DND-41 (cell line): ENCODE measurements around the gene SPATA25.

Source experiments
- ATAC-seq: fragments of 200-7000 bp; cut with Tn5 transposase; 3 replicates; pipeline ENCODE4 v1.9.1; 2021; ENCODE audit warnings: low read depth; ENCODE audit not compliant: insufficient read depth
- DNase-seq: peaks from one replicate; pipeline ENCODE4 v3.0.0-alpha.2; 2020
- H2AFZ ChIP-seq: 2 replicates; pipeline ENCODE4 v1.6.0; 2012; ENCODE audit warnings: low read depth, low read length
- H3K27ac ChIP-seq: 2 replicates; pipeline ENCODE4 v1.5.1; 2012; ENCODE audit warnings: low read length, inconsistent platforms
- H3K27me3 ChIP-seq: fragments of 200-600 bp; sonication (generic); 2 replicates; pipeline ENCODE4 v1.6.0; 2012; ENCODE audit warnings: low read length, mild to moderate bottlenecking, inconsistent platforms; ENCODE audit not compliant: insufficient read depth, poor library complexity
- H3K36me3 ChIP-seq: 2 replicates; pipeline ENCODE4 v1.5.1; 2012; ENCODE audit warnings: low read length, inconsistent platforms; ENCODE audit not compliant: insufficient read depth
- H3K4me1 ChIP-seq: 2 replicates; pipeline ENCODE4 v1.5.1; 2012; ENCODE audit warnings: mild to moderate bottlenecking, low read length; ENCODE audit not compliant: insufficient read depth
- H3K4me2 ChIP-seq: 2 replicates; pipeline ENCODE4 v1.6.0; 2012; ENCODE audit warnings: mild to moderate bottlenecking, moderate library complexity, low read length, inconsistent platforms; ENCODE audit not compliant: insufficient read depth
- H3K4me3 ChIP-seq, 2 experiments: fragments of 200-600 bp in 1 of 2; shearing (Covaris generic) in 1 of 2; 2 replicates each; pipeline ENCODE4 v1.5.1; 2012 to 2016; ENCODE audit warnings: inconsistent platforms in 2 of 2, low read length in 2 of 2, mild to moderate bottlenecking in 2 of 2, low read depth in 1 of 2, moderate library complexity in 1 of 2
- H3K79me2 ChIP-seq: 2 replicates; pipeline ENCODE4 v1.6.0; 2012; ENCODE audit warnings: low read length, inconsistent platforms; ENCODE audit not compliant: insufficient read depth
- H3K9ac ChIP-seq: 2 replicates; pipeline ENCODE4 v1.6.0; 2012; ENCODE audit warnings: low read depth, mild to moderate bottlenecking, inconsistent platforms, low read length, moderate library complexity
- H3K9me3 ChIP-seq: 2 replicates; pipeline ENCODE4 v1.5.1; 2012; ENCODE audit warnings: low read length, moderate library complexity, mild to moderate bottlenecking, inconsistent platforms; ENCODE audit not compliant: insufficient read depth, severe bottlenecking
- H4K20me1 ChIP-seq: 2 replicates; pipeline ENCODE4 v1.6.0; 2012; ENCODE audit warnings: low read length; ENCODE audit not compliant: insufficient read depth
- EZH2 ChIP-seq: IDR thresholded peaks from 3 replicates; pipeline ENCODE4 v1.6.1; 2012; ENCODE audit warnings: borderline replicate concordance, low read depth, mild to moderate bottlenecking, moderate library complexity, low read length, inconsistent platforms; ENCODE audit not compliant: severe bottlenecking
- TF ChIP-seq, protein P1 (sequence below): IDR thresholded peaks from 2 replicates; pipeline ENCODE4 v1.5.1; 2012; ENCODE audit warnings: borderline replicate concordance, low read length, moderate library complexity, mild to moderate bottlenecking; ENCODE audit not compliant: poor library complexity, severe bottlenecking; ENCODE audit errors: extremely low read depth

SPATA25 gene

GRCh38 chr20:45857882-45858216, 29.6 kb downstream of the SPATA25 start:
- Histone ChIP-seq H3K27ac (peak overlapping the region; percentile 82), H3K4me2 (peak overlapping the region; percentile 80), H4K20me1 (no peaks in the 10 kb centered on the region), H3K27me3 (no peaks in the 10 kb centered on the region), H3K4me1 (peaks cover 47% of the 10 kb centered on the region), H3K79me2 (peaks cover 46% of the 10 kb centered on the region), H3K36me3 (peaks cover 16% of the 10 kb centered on the region), H3K9me3 (no peaks in the 10 kb centered on the region), H3K9ac (peak overlapping the region; percentile 91), H3K4me3 (peak overlapping the region; percentile 93 to 94), H2AFZ (peak overlapping the region; percentile 87)
- TF ChIP-seq, protein P1, sequence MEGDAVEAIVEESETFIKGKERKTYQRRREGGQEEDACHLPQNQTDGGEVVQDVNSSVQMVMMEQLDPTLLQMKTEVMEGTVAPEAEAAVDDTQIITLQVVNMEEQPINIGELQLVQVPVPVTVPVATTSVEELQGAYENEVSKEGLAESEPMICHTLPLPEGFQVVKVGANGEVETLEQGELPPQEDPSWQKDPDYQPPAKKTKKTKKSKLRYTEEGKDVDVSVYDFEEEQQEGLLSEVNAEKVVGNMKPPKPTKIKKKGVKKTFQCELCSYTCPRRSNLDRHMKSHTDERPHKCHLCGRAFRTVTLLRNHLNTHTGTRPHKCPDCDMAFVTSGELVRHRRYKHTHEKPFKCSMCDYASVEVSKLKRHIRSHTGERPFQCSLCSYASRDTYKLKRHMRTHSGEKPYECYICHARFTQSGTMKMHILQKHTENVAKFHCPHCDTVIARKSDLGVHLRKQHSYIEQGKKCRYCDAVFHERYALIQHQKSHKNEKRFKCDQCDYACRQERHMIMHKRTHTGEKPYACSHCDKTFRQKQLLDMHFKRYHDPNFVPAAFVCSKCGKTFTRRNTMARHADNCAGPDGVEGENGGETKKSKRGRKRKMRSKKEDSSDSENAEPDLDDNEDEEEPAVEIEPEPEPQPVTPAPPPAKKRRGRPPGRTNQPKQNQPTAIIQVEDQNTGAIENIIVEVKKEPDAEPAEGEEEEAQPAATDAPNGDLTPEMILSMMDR = no peak
- TF ChIP-seq EZH2 = no peak
- ATAC-seq (peak; percentile 2; the same call in 2 of the 3 replicates), DNase-seq (no peak)

DNA sequence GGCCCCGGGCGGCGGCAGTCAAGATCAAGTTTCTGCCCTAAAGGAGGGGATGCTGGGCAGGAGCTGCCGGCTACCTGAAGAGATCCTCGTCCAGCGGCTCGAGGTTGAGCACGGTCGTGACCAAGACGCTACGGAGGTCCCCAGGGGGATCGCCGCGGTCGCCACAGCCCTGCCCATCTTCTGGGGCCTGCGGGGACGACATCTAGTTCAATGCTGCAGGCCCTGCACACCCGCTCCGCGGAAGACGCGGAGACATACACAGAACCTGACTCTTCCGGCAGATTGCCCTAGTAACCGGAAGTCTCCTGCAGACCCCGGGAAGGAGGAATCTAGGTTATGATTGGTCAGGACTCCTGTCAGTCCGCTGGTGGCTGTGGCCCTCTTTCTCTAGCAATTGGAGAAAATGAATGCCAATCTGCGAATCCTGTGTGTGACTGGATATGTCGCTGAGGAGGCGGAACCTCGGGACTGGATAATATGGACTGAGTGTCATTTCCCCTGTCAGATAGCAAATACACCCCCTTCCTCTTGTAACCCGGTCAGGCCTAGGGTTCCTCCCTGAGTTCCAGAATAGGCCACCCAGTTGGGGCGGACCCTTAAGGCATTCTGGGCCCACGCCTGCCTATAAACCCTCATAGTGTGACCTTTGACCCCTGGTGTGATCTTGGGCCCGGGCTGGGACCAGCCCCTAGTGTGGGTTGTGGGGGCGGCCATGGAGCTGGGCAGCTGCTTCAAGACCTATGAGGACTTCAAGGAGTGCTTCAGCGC, 30.1 kb downstream of the SPATA25 start, which contains the start of the genes ACOT8 and ZSWIM3:
Gene ACOT8 (minus strand): TSS at position 279 of the 768 bp plus-strand sequence. CDS start 77 bp downstream, at position 202.
Gene ZSWIM3 (plus strand): TSS at position 501 of the 768 bp plus-strand sequence. CDS start 212 bp downstream, at position 713.
- Histone ChIP-seq H3K4me3 (peak within 1 kb of the TSS; percentile 93 to 94), H3K27ac (peak within 1 kb of the TSS; percentile 83), H3K4me1 (peaks cover 47% of the 10 kb centered on the region), H4K20me1 (no peaks in the 10 kb centered on the region), H3K79me2 (peaks cover 46% of the 10 kb centered on the region), H3K9me3 (no peaks in the 10 kb centered on the region), H2AFZ (peak within 1 kb of the TSS; percentile 95), H3K9ac (peak within 1 kb of the TSS; percentile 91), H3K4me2 (peak within 1 kb of the TSS; percentile 80), H3K27me3 (no peaks in the 10 kb centered on the region), H3K36me3 (peaks cover 16% of the 10 kb centered on the region)
- peak; percentile 99 for DNase-seq
- peak; percentile 97 for ATAC-seq
- TF ChIP-seq, protein P1 = no peak
- no peak for TF ChIP-seq EZH2

- Histone ChIP-seq H3K9me3 (no peaks in the 10 kb centered on the region), H3K4me1 (peaks cover 36% of the 10 kb centered on the region), H2AFZ (no peak overlapping the region), H3K9ac (no peak overlapping the region), H4K20me1 (peaks cover 2% of the 10 kb centered on the region; the same call in 1 of the 2 replicates), H3K36me3 (peaks cover 30% of the 10 kb centered on the region), H3K27me3 (no peaks in the 10 kb centered on the region), H3K79me2 (peaks cover 37% of the 10 kb centered on the region), H3K4me3 (no peak overlapping the region), H3K4me2 (no peak overlapping the region), H3K27ac (no peak overlapping the region)
- DNase-seq (no peak), ATAC-seq (no peak)
- TF ChIP-seq EZH2 = no peak
- TF ChIP-seq, protein P1 = no peak
These were observed 33.9 kb downstream of the SPATA25 start for GRCh38 chr20:45853484-45853883.
